H1 (cell line): Measurements from ENCODE around the gene LANCL3.

Experiments
- CTCF ChIP-seq, 3 experiments: IDR thresholded peaks; 1 replicate in 2 of 3; 2 replicates in 1 of 3; pipeline versions ENCODE4 v1.5.1 to v1.6.1; 2011; ENCODE audit warnings: low read length in 3 of 3, mild to moderate bottlenecking in 3 of 3, inconsistent platforms in 2 of 3, low read depth in 1 of 3, moderate library complexity in 1 of 3; ENCODE audit not compliant: insufficient read depth in 1 of 3; ENCODE audit errors: control extremely low read depth in 1 of 3
- JUND ChIP-seq: IDR thresholded peaks from 2 replicates; pipeline ENCODE4 v1.6.1; 2011; ENCODE audit warnings: mild to moderate bottlenecking, improper control_type of control experiment, low read length
- TCF12 ChIP-seq: IDR thresholded peaks from 2 replicates; pipeline ENCODE4 v1.6.1; 2011; ENCODE audit warnings: low read depth, mild to moderate bottlenecking, low read length
- YY1 ChIP-seq: IDR thresholded peaks from 2 replicates; pipeline ENCODE4 v1.6.1; 2011; ENCODE audit warnings: low read depth, mild to moderate bottlenecking, low read length

GRCh38 chrX:37679888-37680287, 108.4 kb downstream of the LANCL3 start:
- TF ChIP-seq TCF12 (no peak), CTCF (IDR thresholded peaks at IDR 0.05; ENCODE audit: control extremely low read depth in 1 of 3, insufficient read depth in 1 of 3, low read depth in 1 of 3, low read length in 3 of 3) (no peak), YY1 (no peak), JUND (no peak)
